Mesenchymal stem cell (in vitro differentiated cells and primary cell): Measurements from ENCODE around the gene CAPZB.
A peak's percentile ranks its signal among the peaks of the same experiment; 100 is the strongest.

Source experiments
- DNase-seq: peaks from one replicate; pipeline ENCODE4 v3.0.0-alpha.2; 2013
- H2AFZ ChIP-seq: one replicate; pipeline ENCODE4 v1.6.1; 2013; ENCODE audit warnings: low read depth, mild to moderate bottlenecking, control low read depth, inconsistent platforms, low read length, moderate library complexity
- H2AK5ac ChIP-seq: 2 replicates; pipeline ENCODE4 v1.6.1; 2013; ENCODE audit warnings: low read length, moderate library complexity, mild to moderate bottlenecking, inconsistent platforms; ENCODE audit not compliant: severe bottlenecking
- H2BK120ac ChIP-seq: one replicate; pipeline ENCODE4 v1.6.1; 2013; ENCODE audit warnings: low read depth, mild to moderate bottlenecking, inconsistent platforms, low read length, moderate library complexity
- H2BK12ac ChIP-seq, 2 experiments: one replicate each; pipeline ENCODE4 v1.6.1; 2013; ENCODE audit warnings: inconsistent platforms in 2 of 2, low read length in 2 of 2, mild to moderate bottlenecking in 2 of 2, moderate library complexity in 2 of 2, control low read depth in 1 of 2
- H2BK15ac ChIP-seq: one replicate; pipeline ENCODE4 v1.6.1; 2013; ENCODE audit warnings: mild to moderate bottlenecking, low read depth, inconsistent platforms; ENCODE audit not compliant: poor library complexity, severe bottlenecking
- H2BK5ac ChIP-seq: 2 replicates; pipeline ENCODE4 v1.6.1; 2013; ENCODE audit warnings: low read depth, mild to moderate bottlenecking, low read length, control low read depth, inconsistent platforms; ENCODE audit not compliant: poor library complexity, severe bottlenecking
- H3K14ac ChIP-seq, 2 experiments: one replicate each; pipeline ENCODE4 v1.6.1; 2013; ENCODE audit warnings: inconsistent platforms in 2 of 2, low read length in 2 of 2, control low read depth in 1 of 2, mild to moderate bottlenecking in 1 of 2, moderate library complexity in 1 of 2
- H3K18ac ChIP-seq, 2 experiments: one replicate each; pipeline ENCODE4 v1.6.1; 2013; ENCODE audit warnings: inconsistent platforms in 2 of 2, low read length in 2 of 2, control low read depth in 1 of 2, low read depth in 1 of 2, mild to moderate bottlenecking in 1 of 2
- H3K23ac ChIP-seq, 2 experiments: one replicate each; pipeline ENCODE4 v1.6.1; 2013; ENCODE audit warnings: inconsistent platforms in 2 of 2, low read length in 2 of 2, mild to moderate bottlenecking in 2 of 2, moderate library complexity in 2 of 2, control low read depth in 1 of 2
- H3K27ac ChIP-seq: 2 replicates; pipeline ENCODE4 v1.5.1; 2013; ENCODE audit warnings: mild to moderate bottlenecking, moderate library complexity, low read length, control low read depth, inconsistent platforms; ENCODE audit not compliant: poor library complexity, severe bottlenecking
- H3K27me3 ChIP-seq, 2 experiments: 2 replicates each; pipeline versions ENCODE4 v1.6.1 to v1.7.0; 2013; ENCODE audit warnings: low read length in 2 of 2, mild to moderate bottlenecking in 2 of 2, moderate library complexity in 2 of 2, control low read depth in 1 of 2, inconsistent platforms in 1 of 2; ENCODE audit not compliant: control insufficient read depth in 1 of 2, insufficient read depth in 1 of 2
- H3K36me3 ChIP-seq, 2 experiments: 2 replicates each; pipeline versions ENCODE4 v1.6.1 to v1.7.0; 2013; ENCODE audit warnings: low read length in 2 of 2, control low read depth in 1 of 2, inconsistent platforms in 1 of 2, low read depth in 1 of 2, mild to moderate bottlenecking in 1 of 2; ENCODE audit not compliant: insufficient read depth in 2 of 2, control insufficient read depth in 1 of 2
- H3K4ac ChIP-seq, 2 experiments: one replicate each; pipeline ENCODE4 v1.6.1; 2013; ENCODE audit warnings: inconsistent platforms in 2 of 2, low read length in 2 of 2, mild to moderate bottlenecking in 2 of 2, moderate library complexity in 2 of 2, control low read depth in 1 of 2, low read depth in 1 of 2
- H3K4me1 ChIP-seq: 2 replicates; pipeline ENCODE4 v1.6.1; 2013; ENCODE audit warnings: low read depth, low read length, control low read depth; ENCODE audit not compliant: control insufficient read depth, insufficient read depth
- H3K4me2 ChIP-seq: 2 replicates; pipeline ENCODE4 v1.6.1; 2013; ENCODE audit warnings: low read length, mild to moderate bottlenecking, inconsistent platforms; ENCODE audit not compliant: poor library complexity, severe bottlenecking
- H3K4me3 ChIP-seq, 2 experiments: 2 replicates each; pipeline versions ENCODE4 v1.5.1 to v1.7.0; 2013; ENCODE audit warnings: low read length in 2 of 2, mild to moderate bottlenecking in 2 of 2, control low read depth in 1 of 2, low read depth in 1 of 2; ENCODE audit not compliant: insufficient read depth in 1 of 2
- H3K79me1 ChIP-seq: replicated peaks from 2 replicates; pipeline ENCODE4 v1.6.1; 2013; ENCODE audit warnings: mild to moderate bottlenecking, control low read depth, low read length, inconsistent platforms; ENCODE audit not compliant: poor library complexity, severe bottlenecking
- H3K9ac ChIP-seq: 2 replicates; pipeline ENCODE4 v1.7.0; 2013; ENCODE audit warnings: mild to moderate bottlenecking, low read length, moderate library complexity
- H3K9me3 ChIP-seq: 2 replicates; pipeline ENCODE4 v1.7.0; 2013; ENCODE audit warnings: mild to moderate bottlenecking, low read length; ENCODE audit not compliant: control insufficient read depth
- H4K8ac ChIP-seq: one replicate; pipeline ENCODE4 v1.6.1; 2013; ENCODE audit warnings: inconsistent platforms, mild to moderate bottlenecking, low read length, moderate library complexity
- H4K91ac ChIP-seq: one replicate; pipeline ENCODE4 v1.6.1; 2013; ENCODE audit warnings: mild to moderate bottlenecking, low read length, inconsistent platforms
- WGBS: methylation state at CpG from one replicate; pipeline ENCODE4 v1.1.7; 2013; ENCODE audit warnings: mixed read lengths; 5-methylcytosine and 5-hydroxymethylcytosine counted together

Gene CAPZB

GRCh38 chr1:19375631-19376400 is 109.5 kb downstream of the CAPZB start:
- DNase-seq = no peak
- 97% methylated on average over 6 of the region's 6 CpGs for WGBS
- H4K8ac ChIP-seq = no peak overlapping the region

GRCh38 chr1:19374926-19375325 is 110.4 kb downstream of the CAPZB start:
- no peaks in the 10 kb centered on the region for H3K4me1 ChIP-seq
- H3K79me1 ChIP-seq = peaks cover 67% of the 10 kb centered on the region
- H3K27ac ChIP-seq = no peak overlapping the region
- H2AK5ac ChIP-seq = no peak overlapping the region
- no peak overlapping the region for H2BK120ac ChIP-seq
- WGBS = 97% methylated on average over 8 of the region's 8 CpGs
- H2AFZ ChIP-seq = no peak overlapping the region
- H2BK15ac ChIP-seq = no peak overlapping the region
- no peak for DNase-seq
- no peak overlapping the region for H3K4me2 ChIP-seq
- no peak overlapping the region for H3K23ac ChIP-seq
- no peak overlapping the region for H3K9ac ChIP-seq
- peaks cover 13% of the 10 kb centered on the region for H3K9me3 ChIP-seq
- no peak overlapping the region for H2BK5ac ChIP-seq
- H2BK12ac ChIP-seq = no peak overlapping the region
- no peaks in the 10 kb centered on the region for H3K27me3 ChIP-seq
- no peak overlapping the region for H4K91ac ChIP-seq
- H3K4ac ChIP-seq = no peak overlapping the region
- no peak overlapping the region for H4K8ac ChIP-seq
- H3K4me3 ChIP-seq = no peak overlapping the region
- peaks cover 76 to 77% of the 10 kb centered on the region in 2 experiments for H3K36me3 ChIP-seq
- no peak overlapping the region for H3K14ac ChIP-seq
- no peak overlapping the region for H3K18ac ChIP-seq

More at GRCh38 chr1:19375631-19376400, 109.5 kb downstream of the CAPZB start:
- H2BK5ac ChIP-seq = no peak overlapping the region
- peaks cover 65% of the 10 kb centered on the region for H3K79me1 ChIP-seq
- no peak overlapping the region for H3K14ac ChIP-seq
- H3K36me3 ChIP-seq = peaks cover 73 to 78% of the 10 kb centered on the region in 2 experiments
- no peak overlapping the region for H3K4me3 ChIP-seq
- no peak overlapping the region for H3K18ac ChIP-seq
- no peak overlapping the region for H2AK5ac ChIP-seq
- no peak overlapping the region for H3K23ac ChIP-seq
- no peak overlapping the region for H4K91ac ChIP-seq
- H3K4me2 ChIP-seq = no peak overlapping the region
- H2BK15ac ChIP-seq = no peak overlapping the region
- no peak overlapping the region for H2BK12ac ChIP-seq
- H2BK120ac ChIP-seq = no peak overlapping the region
- H3K9ac ChIP-seq = no peak overlapping the region
- peaks cover 2% of the 10 kb centered on the region for H3K4me1 ChIP-seq
- H3K4ac ChIP-seq = no peak overlapping the region
- no peak overlapping the region for H2AFZ ChIP-seq
- H3K27ac ChIP-seq = no peak overlapping the region
- peaks cover 13% of the 10 kb centered on the region for H3K9me3 ChIP-seq
- H3K27me3 ChIP-seq = no peaks in the 10 kb centered on the region

- Histone ChIP-seq H3K4me3 (no peak overlapping the region), H4K91ac (no peak overlapping the region)
- DNase-seq = peak; percentile 10
Measured at GRCh38 chr1:19374083-19374801, 111.1 kb downstream of the CAPZB start.

More at GRCh38 chr1:19374083-19374801, 111.1 kb downstream of the CAPZB start:
- H2BK5ac ChIP-seq = no peak overlapping the region
- H2AK5ac ChIP-seq = no peak overlapping the region
- H3K27me3 ChIP-seq = no peaks in the 10 kb centered on the region
- peaks cover 71 to 80% of the 10 kb centered on the region in 2 experiments for H3K36me3 ChIP-seq
- peaks cover 66% of the 10 kb centered on the region for H3K79me1 ChIP-seq
- H3K9me3 ChIP-seq = peaks cover 13% of the 10 kb centered on the region
- no peak overlapping the region for H2AFZ ChIP-seq
- H2BK15ac ChIP-seq = no peak overlapping the region
- no peaks in the 10 kb centered on the region for H3K4me1 ChIP-seq
- peak overlapping the region; percentile 66 for H3K9ac ChIP-seq
- no peak overlapping the region for H3K4ac ChIP-seq
- no peak overlapping the region for H2BK12ac ChIP-seq
- H2BK120ac ChIP-seq = no peak overlapping the region
- H3K18ac ChIP-seq = no peak overlapping the region
- no peak overlapping the region for H3K23ac ChIP-seq
- 90% methylated on average over 14 of the region's 14 CpGs for WGBS
- no peak overlapping the region for H3K27ac ChIP-seq
- no peak overlapping the region for H4K8ac ChIP-seq
- no peak overlapping the region for H3K14ac ChIP-seq
- H3K4me2 ChIP-seq = no peak overlapping the region
